KMS-11 (cell line): ENCODE data around the gene RELN.

Source experiments
- H2AFZ ChIP-seq: fragments of 200-600 bp; sonication (generic); 2 replicates; pipeline ENCODE4 v1.6.1; 2016; ENCODE audit warnings: antibody characterized with exemption, mixed run types, low read depth
- H3K27ac ChIP-seq: fragments of 200-600 bp; sonication (generic); 2 replicates; pipeline ENCODE4 v1.6.1; 2016; ENCODE audit warnings: mild to moderate bottlenecking, mixed run types
- H3K27me3 ChIP-seq: fragments of 200-600 bp; sonication (generic); 2 replicates; pipeline ENCODE4 v1.6.1; 2017; ENCODE audit warnings: mild to moderate bottlenecking, low read depth, mixed run types, moderate library complexity; ENCODE audit not compliant: insufficient read depth
- H3K36me3 ChIP-seq: fragments of 200-600 bp; sonication (generic); 2 replicates; pipeline ENCODE4 v1.6.1; 2017; ENCODE audit warnings: mild to moderate bottlenecking, mixed run types; ENCODE audit not compliant: insufficient read depth
- H3K4me1 ChIP-seq: fragments of 200-600 bp; sonication (generic); 2 replicates; pipeline ENCODE4 v1.6.1; 2016; ENCODE audit warnings: mild to moderate bottlenecking, low read depth, mixed run types; ENCODE audit not compliant: poor library complexity, severe bottlenecking
- H3K4me2 ChIP-seq: fragments of 200-600 bp; sonication (generic); 2 replicates; pipeline ENCODE4 v1.7.0; 2016; ENCODE audit warnings: mild to moderate bottlenecking, mixed run types
- H3K4me3 ChIP-seq: fragments of 200-600 bp; sonication (generic); IDR thresholded peaks from 2 replicates; pipeline ENCODE4 v1.6.1; 2017; ENCODE audit warnings: low read depth, low read length, mixed read lengths; ENCODE audit not compliant: insufficient read depth
- H3K79me2 ChIP-seq: fragments of 200-600 bp; sonication (generic); 2 replicates; pipeline ENCODE4 v1.6.1; 2016; ENCODE audit warnings: low read depth, mixed run types; ENCODE audit not compliant: insufficient read depth
- H3K9ac ChIP-seq: fragments of 200-600 bp; sonication (generic); 2 replicates; pipeline ENCODE4 v1.6.1; 2016; ENCODE audit warnings: mild to moderate bottlenecking, mixed run types
- H4K20me1 ChIP-seq: fragments of 200-600 bp; sonication (generic); 2 replicates; pipeline ENCODE4 v1.6.1; 2016; ENCODE audit warnings: mild to moderate bottlenecking, mixed run types; ENCODE audit not compliant: insufficient read depth
- CTCF ChIP-seq: fragments of 200-600 bp; sonication (generic); conservative IDR thresholded peaks from 2 replicates; pipeline ENCODE4 v1.6.1; 2017; ENCODE audit warnings: low read depth, mild to moderate bottlenecking, antibody characterized with exemption, low read length, moderate library complexity, mixed read lengths

Gene RELN

DNA sequence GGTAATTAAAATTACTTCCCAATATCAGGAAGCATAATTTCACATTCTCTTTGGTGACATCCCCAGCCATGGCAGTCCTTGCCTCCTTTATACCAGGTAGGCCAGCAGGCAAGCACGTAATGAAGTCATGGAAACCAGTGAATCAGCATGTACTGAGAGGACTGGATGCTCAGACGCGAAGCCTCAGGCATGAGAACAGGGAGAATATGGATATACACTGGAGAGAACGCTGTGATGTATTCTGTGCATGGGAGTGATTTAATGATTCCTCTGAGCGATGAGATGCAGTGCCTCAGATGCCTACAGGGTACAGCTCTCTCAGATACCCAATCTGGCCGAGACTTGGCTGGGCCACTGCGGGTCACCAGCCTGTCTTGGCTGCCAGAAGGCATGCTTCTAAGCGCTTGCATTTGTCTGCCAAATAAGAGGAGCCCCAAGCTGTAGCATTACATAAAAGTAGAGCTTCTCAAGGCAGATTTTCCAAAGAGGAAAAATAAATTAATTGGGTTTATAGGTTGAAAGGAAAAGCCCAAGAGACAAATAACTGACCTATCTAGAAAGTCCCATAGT, 238.1 kb downstream of the RELN start:
- H4K20me1 ChIP-seq, result no peaks in the 10 kb centered on the region
- H3K9ac ChIP-seq, result no peak overlapping the region
- H3K4me2 ChIP-seq, result no peak overlapping the region
- no peak overlapping the region for H2AFZ ChIP-seq
- H3K79me2 ChIP-seq, result no peaks in the 10 kb centered on the region
- no peak overlapping the region for H3K4me3 ChIP-seq
- no peak for TF ChIP-seq CTCF
- H3K36me3 ChIP-seq, result no peaks in the 10 kb centered on the region
- no peaks in the 10 kb centered on the region for H3K4me1 ChIP-seq
- no peak overlapping the region for H3K27ac ChIP-seq
- H3K27me3 ChIP-seq, result no peaks in the 10 kb centered on the region

DNA sequence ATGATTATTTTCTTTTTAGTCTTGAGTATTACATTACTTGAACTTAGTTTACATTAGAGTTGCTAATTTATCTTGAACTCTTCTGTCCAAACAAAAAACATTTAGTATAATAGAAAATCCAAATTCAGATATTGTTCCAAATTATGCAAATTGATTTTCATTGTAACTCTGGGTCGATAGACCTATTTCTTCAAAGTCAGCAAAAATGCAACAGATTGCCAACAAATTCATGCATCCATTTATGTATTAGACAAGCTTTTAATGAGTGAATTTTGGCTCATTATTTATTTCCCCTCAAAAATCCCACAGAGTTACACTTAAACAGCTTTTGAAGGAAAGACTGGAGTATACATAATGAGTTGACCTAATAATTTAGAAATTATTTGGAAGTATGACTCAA, 240.8 kb downstream of the RELN start:
- Histone ChIP-seq H3K4me2 (no peak overlapping the region), H3K4me3 (no peak overlapping the region), H3K27me3 (no peaks in the 10 kb centered on the region), H2AFZ (no peak overlapping the region), H3K36me3 (no peaks in the 10 kb centered on the region), H3K9ac (no peak overlapping the region), H3K4me1 (no peaks in the 10 kb centered on the region), H3K27ac (no peak overlapping the region), H4K20me1 (no peaks in the 10 kb centered on the region), H3K79me2 (no peaks in the 10 kb centered on the region)
- TF ChIP-seq CTCF, result no peak

- no peaks in the 10 kb centered on the region for H3K36me3 ChIP-seq
- peaks cover 8% of the 10 kb centered on the region for H3K4me1 ChIP-seq
- no peak overlapping the region for H3K9ac ChIP-seq
- TF ChIP-seq CTCF, result no peak
- no peak overlapping the region for H3K4me2 ChIP-seq
- H2AFZ ChIP-seq, result no peak overlapping the region
- no peaks in the 10 kb centered on the region for H4K20me1 ChIP-seq
- no peaks in the 10 kb centered on the region for H3K79me2 ChIP-seq
- H3K4me3 ChIP-seq, result no peak overlapping the region
- H3K27me3 ChIP-seq, result no peaks in the 10 kb centered on the region
- no peak overlapping the region for H3K27ac ChIP-seq
These were observed 254.1 kb downstream of the RELN start for GRCh38 chr7:103735377-103735776.

GRCh38 chr7:103731169-103731568, 258.3 kb downstream of the RELN start:
- Histone ChIP-seq H3K36me3 (no peaks in the 10 kb centered on the region), H3K27me3 (no peaks in the 10 kb centered on the region), H3K4me1 (peaks cover 50% of the 10 kb centered on the region), H3K27ac (no peak overlapping the region), H2AFZ (no peak overlapping the region), H3K4me2 (no peak overlapping the region), H4K20me1 (no peaks in the 10 kb centered on the region), H3K9ac (no peak overlapping the region), H3K79me2 (no peaks in the 10 kb centered on the region), H3K4me3 (no peak overlapping the region)
- TF ChIP-seq CTCF, result no peak
